ENCODE results near the gene CASKIN1.

The CASKIN1 gene

DNA sequence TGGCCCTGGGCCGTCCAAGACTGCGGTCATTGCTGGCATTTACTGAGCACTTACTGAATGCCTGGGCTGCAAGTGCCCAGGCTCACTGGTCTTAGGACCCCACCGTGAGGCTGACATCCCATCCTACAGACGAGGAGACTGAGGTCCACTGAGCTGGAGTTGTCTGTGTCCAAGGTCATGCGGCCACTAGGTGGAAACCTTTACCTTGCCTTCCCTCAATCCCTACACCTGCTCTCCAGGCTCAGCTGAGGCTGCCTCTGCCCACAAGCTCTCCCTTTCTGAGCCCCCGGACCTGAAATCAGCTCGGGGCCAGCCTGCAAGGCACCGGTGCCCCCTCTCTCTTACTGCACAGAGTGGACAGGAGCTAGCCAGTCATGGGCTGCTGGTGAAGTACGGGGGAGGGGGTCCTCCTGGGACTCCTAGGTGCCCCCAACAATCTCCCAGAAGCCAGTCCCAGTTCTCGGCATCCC, 1.5 kb downstream of the CASKIN1 start:
- DNase-seq (ENCODE audit: low spot score): no peak

DNA sequence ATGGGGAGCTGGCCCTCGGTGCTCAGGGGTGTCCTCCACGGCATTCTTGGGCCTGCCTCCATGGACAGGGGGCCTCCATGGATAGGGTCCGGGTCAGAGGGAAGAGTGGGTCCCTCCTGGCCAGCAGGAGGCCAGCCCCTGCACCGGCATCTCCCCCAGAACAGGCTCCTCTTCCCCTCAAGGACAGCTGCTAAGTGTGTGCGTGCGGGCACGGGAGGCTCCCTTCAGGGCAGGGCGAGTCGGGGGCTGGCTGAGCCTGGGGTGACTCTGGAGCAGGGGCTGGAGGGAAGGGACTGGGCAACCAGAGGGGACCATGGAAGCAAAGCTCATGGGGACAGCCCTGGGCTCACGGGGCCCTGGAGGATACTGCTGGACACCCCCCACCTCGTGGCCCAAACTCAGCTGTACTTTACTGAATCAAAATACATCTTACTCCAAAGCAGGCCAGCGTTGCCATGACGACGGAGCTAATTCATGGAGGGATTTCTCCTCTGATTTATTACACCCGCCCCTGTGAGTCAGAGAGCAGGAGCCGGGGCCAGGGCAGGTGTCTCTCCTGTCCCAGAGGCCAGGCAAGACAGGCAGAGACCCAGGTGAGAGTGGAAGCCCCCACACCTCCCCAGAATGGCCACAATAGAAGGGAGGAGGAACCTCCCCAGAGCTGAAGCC, 2.1 kb downstream of the CASKIN1 start:
- DNase-seq (ENCODE audit: low spot score): no peak

DNA sequence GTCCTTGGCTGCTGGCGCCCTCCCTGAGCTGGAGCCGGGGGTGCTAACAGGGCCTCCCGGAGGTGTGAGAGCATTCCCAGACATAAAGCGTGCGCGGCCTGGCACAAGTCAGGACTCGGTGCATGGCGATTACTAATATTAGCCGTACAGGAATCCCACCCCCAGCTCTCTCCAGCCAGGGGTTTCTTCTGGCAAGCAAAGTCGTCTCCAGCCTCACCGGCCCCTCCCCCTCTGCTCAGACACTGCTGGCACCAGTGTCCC, 5.0 kb downstream of the CASKIN1 start:
- DNase-seq (ENCODE audit: low spot score): no peak

DNA sequence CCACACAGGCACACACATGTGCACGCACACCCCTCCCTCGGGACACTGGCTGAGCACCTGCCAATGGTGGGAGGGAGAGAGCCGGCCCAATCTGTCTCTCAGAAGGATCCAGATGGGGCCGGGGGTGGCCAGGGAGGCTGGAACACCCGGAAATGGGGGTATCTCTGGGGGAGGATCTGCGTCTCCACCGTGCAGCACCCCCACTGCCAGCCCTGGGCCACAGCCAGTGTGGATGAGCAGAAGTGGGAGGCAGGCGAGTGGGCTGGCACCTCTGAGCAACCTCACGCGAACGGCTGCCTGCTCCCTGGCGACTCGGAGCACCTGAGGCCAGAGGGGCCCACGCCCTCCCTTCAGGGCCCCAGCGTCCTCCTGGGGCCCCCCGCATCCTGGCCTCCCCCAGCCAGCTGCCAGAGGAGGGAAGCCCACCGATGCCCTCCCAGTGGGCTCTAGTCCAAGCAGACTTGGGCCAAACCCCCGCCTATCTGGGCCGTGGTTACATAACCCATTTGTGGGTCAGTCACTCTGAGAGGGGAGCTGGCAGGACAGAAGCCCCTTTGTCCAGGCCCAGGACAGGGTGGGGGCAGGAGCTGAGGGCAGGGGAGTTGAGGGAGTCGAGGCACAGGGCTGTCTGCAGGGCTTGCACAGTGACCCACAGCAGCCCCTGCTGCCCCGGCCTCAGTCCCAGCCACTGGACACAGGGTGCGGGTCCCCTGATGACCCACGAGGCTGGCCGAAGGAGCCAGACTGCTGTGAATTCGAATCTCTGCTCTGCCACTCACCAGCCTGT, 5.6 kb downstream of the CASKIN1 start:
- no peak for DNase-seq (ENCODE audit: low spot score)

DNA sequence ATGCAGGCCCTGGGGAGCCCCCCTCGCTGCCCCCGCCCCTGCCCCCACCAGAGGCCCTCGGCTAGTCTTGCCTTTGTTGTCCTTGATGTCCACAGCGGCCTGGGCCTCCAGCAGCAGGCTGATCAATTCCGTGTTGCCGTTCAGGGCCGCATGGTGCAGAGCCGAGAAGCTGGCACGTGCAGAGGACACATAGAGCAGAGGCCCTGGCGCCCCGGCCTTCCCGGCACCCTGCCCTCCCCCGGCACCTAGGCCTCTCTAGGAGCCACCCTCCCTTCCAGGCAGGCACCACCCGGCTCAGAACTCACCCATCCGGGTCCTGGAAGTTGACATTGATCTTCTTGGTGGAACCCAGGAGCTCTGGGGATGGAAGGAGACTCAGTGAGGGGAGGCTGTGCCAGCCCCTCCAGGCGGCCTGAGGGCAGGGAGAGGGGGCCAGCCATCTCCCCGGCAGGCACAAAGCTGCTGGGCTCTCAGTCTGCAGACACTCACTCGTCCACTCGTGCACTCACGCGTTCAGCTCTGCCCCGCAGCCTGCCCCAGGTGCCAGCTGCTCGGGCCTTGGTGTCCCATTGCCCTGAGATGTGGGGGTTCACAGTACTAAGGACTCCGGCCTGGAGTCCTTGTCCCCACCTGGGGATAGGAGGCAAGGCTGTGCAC, 6.3 kb downstream of the CASKIN1 start:
- DNase-seq (ENCODE audit: low spot score): no peak

DNA sequence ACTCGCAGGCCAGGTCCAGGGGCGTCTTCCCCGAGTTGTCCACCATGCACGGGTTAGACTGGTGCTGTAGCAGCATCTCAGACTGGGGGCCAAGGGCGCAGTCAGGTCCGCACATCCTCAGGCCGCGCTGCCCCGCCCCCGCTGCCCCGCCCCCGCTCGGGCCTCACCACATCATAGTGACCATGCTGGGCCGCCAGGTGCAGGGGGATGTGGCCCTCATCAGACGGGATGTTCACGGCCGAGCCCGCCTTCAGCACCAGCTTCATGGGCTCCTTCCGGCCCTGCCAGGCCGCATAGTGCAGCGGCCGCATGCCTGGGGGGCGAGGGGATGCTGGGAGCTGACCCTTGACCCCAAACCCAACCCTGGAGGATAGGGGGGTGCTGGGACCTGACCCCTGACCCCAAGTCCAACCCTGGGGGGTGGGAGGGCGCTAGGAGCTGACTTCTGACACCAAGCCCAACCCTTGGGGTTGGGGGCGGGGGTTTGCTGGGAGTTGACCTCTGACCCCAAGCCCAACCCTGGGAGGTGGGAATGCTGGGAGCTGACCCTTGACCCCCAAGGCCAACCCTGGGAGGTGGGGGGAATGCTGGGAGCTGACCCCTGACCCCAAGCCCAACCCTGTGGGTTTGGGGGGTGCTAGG, 7.0 kb downstream of the CASKIN1 start:
- no peak for DNase-seq (ENCODE audit: low spot score)

DNA sequence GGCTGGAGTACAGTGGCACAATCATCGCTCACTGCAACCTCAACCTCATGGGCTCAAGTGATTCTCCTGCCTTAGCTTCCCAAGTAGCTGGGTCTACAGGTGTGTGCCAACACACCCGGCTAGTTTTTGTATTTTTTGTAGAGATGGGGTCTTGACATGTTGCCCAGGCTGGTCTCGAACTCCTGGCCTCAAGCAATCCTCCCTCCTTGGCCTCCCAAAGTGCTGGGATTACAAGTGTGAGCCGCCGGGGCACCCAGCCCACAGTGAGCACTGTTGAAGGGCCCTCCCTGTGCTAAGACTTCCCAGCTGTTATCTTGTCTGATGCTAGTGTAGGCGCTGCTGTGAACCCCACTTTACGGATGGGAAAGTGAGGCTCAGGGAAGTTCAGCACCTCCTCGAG, 8.0 kb downstream of the CASKIN1 start:
- DNase-seq (ENCODE audit: low spot score): no peak

DNA sequence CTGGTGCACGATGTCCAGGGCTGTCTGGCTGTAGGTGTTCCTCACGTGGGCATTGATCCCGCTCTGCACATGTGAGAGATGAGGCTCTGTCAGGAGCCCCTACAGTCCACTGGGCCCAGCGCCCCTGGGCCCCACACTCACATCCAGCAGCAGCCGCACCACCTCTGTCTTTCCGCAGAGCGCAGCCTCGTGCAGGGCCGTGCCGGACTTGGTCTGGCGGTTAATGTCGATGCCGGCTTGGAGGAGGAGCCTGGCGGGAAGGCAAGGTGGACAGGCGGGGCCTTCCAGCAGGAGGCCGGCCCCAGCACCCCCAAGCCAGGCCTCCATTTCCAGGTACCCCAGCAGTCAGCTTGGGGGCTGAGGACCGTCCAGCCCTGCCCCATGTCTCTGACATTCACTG, 9.2 kb downstream of the CASKIN1 start:
- no peak for DNase-seq (ENCODE audit: low spot score)

DNA sequence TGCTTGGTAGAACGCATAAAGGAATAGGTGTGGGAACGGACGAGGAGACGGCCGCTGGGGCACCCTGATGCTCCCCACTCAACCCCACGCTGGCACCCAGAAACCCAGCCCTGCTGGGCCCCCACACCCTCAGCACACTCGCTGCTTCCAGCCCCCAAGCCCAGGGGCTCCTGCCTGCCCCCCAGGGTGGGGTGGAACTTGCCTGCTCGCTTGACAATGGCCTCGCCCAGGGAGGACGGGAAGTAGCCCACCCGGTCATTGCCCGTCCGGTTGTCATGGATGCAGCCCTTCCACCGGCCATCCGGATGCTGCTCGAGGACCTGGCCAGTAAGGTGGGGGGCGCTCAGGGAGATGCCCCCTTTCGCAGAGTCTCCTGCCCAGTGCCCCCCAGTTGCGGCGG, 9.9 kb downstream of the CASKIN1 start:
- no peak for DNase-seq (ENCODE audit: low spot score)

DNA sequence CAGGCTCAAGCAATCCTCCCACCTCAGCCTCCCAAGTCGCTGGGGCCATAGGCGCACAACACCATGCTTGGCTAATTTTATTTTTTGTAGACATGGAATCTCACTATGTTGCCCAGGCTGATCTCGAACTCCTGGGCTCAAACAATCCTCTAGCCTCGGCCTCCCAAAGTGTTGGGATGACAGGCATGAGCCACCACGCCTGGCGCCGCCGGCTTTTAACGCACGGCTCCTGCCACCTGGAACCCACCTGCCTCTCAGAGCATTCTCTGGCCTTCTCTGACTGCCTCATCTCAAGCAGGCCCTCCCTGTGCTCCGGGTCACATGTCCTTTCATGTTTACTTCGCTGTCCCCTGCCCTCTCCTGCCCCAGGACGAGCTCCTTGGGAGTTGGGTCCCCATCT, 10.3 kb downstream of the CASKIN1 start:
- no peak for DNase-seq (ENCODE audit: low spot score)

DNA sequence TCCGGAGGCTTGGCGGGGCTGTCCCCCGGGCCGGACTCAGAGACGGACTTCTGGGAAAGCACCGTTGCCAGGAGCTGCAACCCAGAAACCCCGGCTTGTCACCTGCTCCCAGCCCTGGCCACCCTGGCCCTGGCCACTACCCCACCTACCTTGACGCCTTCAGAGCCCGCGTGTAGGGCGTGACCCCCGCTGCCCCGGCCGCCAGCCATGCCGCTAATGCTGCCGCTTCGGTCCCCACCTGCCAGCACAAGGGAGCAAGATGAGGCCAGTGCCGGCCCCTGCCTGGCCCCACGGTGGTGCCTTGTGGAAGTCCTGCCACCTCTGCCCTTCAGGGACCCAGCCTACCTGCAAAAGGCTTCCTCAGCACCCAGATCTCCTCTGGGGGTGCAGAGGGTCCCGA, 11.4 kb downstream of the CASKIN1 start:
- DNase-seq (ENCODE audit: low spot score): no peak

DNA sequence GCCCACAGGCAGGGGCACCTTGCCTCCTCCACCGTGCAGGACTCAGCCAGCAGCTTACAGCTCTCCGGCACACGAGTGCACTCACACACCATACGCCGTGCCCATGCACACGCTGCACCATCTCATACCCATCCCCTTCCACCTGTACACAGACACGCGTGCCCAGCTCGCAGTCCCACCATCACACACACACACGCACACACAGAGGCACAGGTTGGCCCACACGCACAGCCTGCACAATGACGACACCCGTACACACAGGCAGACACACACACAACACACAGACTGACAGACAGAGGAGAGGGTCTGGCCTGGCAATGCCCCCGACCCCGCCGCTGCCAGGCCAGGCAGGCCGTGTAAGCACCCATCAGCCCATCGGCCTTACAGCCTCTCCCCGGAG, 12.1 kb downstream of the CASKIN1 start:
- DNase-seq (ENCODE audit: low spot score): no peak

DNA sequence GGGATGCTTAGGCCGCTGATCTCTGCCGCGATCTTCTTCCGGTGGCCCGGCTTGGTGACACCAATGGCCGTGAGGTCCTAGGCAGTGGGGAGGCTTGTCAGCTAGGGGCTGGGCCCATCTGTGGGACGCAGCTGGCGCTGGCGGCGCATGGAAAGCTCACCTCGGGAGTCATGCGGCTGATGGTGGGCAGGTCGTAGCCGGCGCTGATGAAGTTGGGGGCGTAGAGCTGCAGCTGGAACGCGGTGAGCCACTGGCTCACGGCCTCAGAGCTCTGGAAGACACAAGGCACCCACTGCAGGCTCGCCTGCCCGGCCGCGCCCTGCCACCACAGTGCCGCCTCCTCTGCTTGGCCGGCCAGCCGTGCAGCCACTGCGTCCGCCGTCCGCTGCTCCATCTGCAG, 12.7 kb downstream of the CASKIN1 start:
- no peak for DNase-seq (ENCODE audit: low spot score)

DNA sequence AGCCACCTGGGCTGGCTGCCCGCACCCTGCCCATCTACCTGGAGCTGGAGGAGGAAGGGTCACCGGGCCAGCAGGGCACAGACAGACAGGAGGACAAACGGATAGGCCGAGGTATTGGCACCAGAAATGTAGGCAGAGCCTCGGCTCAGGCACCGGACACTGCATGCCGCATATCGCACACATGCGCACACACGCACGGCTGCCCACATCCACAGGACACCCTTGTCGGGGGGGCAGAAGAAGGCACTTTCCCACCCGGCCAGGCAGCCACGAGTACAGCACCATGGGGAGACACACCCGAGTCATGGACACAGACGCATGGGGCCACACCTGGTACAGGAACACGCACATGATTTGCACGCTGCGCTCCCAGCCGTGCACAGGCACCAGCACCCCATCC, 14.5 kb downstream of the CASKIN1 start:
- DNase-seq (ENCODE audit: low spot score): no peak

DNA sequence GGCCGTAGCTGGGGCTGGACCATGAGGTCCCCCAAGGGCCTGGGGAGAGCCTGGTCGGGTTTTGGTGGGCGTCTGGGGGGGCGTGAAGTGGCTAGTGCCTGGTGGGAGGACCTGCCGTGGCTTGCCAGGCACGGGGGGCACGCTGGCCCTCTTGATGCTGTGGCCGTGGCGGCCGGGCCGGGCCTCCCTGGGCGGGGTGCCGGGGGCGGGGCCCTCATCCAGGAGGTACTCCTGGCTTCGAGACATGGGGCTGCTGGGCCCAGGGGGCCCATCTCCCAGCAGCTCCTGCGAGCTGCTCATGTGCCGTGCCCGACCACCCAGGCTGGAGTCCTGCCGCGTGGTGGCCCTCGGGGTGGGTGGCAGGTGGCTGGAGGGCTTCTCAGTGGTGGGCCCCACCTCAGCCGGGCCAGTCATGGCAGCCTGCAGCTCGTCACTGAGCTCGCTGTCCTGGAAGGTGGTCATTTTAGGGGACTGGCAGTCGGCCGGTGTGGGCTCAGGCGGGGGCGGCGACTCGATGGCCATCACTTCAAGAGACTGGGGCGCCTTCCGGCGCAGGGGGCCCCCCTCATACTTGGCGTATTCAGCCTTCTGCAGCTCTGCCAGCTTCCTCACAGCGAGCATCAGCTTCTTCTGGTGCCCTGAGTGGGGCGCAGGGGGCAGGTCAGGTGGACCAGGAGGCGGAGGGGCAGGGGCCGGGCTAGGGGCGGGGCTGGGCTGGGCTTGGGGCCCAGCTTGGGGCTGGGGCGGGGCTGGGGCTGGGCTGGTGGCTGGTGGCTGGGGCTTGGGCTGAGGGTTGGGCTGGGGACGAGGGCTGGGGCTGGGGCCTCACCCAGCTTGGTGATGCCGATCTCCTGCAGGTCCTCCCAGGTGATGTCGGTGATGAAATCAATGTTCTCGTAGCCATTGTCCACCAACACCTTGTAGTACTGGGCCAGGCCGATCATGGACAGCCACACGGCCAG, 15.2 kb downstream of the CASKIN1 start:
- no peak for DNase-seq (ENCODE audit: low spot score)

DNA sequence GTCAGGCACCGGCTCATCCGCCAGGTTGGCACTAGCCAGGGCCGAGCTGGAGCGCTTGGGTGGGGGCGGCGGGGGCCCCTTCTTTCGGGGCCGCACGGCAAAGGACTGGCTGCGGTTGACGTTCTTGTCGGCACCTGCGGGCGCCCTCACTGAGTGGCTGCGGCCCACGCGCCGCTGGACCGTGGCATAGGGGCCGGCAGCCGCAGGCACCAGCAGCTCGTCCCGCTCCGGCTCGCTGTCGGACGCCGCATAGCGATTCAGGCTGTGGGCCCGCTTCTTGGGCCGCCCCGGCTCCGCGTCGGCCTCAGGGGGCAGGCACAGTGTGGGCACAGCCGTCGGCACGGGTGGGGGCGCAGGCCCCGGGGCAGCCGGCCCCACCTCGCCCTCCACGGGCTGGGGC, 15.9 kb downstream of the CASKIN1 start:
- DNase-seq (ENCODE audit: low spot score): no peak

DNA sequence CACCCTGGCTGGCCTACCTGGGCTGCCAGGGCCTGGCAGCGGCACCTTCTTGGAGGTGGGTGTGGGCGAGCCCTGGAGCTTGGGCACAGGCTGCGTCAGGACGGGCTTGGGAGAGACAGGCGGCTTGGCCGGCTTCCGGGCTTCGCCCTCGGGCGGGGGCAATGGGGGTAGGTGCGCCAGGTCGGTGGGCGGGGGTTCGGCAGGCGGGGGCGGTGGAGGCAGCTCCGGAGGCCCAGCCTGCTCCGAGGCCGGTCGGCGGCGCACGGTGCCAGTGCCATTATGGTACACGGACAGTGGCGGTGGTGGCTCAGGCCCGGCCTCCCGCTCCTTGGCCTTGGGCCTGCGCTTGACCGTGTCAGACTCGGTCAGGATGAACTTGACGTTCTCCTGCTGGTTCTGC, 16.8 kb downstream of the CASKIN1 start:
- DNase-seq (ENCODE audit: low spot score): no peak

DNA sequence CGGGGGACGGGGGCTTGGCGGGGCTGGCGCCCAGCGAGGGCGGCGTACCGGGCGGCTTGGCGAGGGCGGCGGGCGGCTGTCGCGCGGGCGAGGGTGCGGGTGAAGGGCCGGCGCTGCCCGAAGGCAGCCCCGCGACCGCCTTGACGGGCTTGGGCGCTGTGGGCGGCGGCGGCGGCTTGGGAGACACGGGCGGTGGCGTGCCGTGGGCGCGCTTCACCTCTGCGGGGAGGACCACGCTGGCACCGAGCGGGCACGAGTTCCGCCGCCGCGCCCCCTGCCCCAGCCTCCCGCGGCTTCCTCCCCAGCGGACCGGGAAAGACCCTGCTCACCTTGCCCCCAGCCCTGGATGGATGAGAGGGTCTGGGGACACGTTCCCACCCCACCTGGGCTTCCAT, 17.3 kb downstream of the CASKIN1 start:
- DNase-seq (ENCODE audit: low spot score): no peak

DNA sequence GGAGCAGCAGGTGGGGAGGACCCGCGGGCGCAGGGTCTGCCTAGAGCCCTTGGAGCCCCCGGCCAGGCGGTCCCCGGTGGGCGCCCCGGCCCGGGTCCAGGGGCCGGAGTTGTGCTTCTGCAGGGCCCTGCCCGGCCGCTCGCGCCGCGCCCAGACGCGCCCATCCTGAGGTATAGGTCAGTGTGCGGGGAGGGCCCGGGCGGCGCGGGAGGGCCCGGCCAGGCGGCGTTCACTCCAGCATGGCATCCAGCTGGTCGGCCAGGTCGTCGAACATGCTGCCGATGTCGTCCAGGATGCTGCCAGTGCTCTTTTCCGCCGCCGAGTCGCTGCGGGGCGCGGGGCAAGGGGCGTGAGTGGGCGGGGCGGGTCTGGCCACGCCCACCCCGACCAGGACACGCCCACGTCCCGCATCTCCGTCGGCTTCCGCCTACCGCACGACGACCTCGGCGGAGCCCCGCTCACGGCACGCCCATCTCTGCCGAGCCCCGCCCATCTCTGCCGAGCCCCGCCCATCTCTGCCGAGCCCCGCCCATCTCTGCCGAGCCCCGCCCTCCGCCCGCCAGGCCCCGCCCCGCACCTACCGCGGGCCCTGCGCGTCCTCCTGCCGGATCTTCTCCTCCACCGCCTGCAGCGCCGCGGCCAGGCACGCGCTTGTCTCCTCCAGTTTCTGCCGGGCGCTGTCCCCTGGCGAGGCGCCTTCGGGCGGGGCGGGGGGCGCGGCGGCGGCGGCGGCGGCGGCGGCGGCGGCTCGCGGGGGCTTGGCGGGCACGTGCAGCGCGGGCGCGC, 17.9 kb downstream of the CASKIN1 start:
- no peak for DNase-seq (ENCODE audit: low spot score)

DNA sequence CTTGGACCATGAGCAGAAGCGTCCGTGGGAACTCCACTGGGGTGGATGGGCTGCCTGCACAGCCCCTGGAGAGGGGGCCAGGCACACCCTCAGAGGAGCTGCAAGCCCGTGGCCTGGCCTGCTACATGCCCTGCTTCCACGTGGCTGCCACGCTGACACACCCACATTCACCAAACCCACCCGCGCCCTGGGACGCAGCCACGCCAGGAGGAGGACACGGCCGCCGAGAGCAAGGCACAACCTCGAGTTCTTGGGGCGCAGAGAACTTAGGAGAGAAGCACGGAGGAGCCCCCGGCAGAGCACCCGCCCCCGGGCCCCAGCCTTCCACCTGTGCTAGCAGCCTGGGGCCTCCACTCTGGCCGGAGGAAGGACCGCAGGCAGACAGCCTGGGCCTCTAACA, 18.8 kb downstream of the CASKIN1 start:
- DNase-seq (ENCODE audit: low spot score): no peak

DNA sequence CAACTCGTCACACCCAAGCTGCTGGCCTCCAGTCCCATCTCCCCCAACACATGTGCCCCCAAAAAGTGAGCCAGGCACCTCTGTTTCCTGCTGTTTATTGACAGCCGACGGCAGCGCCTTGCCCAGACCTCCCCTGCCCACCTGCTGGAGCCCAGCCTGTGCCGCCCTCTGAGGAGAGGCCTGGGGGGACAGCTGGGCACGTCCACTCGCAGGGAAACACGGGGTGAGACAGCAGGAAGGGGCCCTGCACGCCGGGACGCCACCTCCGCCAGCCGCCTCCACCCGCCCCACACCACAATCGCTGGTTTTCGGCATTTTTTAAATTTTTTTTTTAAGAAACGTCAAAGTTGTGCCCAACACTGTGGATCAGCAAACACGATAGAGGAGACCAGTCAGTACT, 19.3 kb downstream of the CASKIN1 start:
- no peak for DNase-seq (ENCODE audit: low spot score)

All from putamen (tissue), 1 donor.